ENCODE results near the gene SGMS1.

- no peak for TF ChIP-seq CTCF (IDR thresholded peaks at IDR 0.05)
- no peak for TF ChIP-seq EZH2 (IDR thresholded peaks at IDR 0.05)
These were observed 206.9 kb downstream of the SGMS1 start for GRCh38 chr10:50416881-50417280.

All from neural progenitor cell (in vitro differentiated cells).